ENCODE data around the gene SLC9C2.
"Not testable (repeated sequence)": the region's sequence is repeated elsewhere in the genome, so short reads cannot be mapped to it uniquely, and the experiment has no call there.

The SLC9C2 gene, protein sequence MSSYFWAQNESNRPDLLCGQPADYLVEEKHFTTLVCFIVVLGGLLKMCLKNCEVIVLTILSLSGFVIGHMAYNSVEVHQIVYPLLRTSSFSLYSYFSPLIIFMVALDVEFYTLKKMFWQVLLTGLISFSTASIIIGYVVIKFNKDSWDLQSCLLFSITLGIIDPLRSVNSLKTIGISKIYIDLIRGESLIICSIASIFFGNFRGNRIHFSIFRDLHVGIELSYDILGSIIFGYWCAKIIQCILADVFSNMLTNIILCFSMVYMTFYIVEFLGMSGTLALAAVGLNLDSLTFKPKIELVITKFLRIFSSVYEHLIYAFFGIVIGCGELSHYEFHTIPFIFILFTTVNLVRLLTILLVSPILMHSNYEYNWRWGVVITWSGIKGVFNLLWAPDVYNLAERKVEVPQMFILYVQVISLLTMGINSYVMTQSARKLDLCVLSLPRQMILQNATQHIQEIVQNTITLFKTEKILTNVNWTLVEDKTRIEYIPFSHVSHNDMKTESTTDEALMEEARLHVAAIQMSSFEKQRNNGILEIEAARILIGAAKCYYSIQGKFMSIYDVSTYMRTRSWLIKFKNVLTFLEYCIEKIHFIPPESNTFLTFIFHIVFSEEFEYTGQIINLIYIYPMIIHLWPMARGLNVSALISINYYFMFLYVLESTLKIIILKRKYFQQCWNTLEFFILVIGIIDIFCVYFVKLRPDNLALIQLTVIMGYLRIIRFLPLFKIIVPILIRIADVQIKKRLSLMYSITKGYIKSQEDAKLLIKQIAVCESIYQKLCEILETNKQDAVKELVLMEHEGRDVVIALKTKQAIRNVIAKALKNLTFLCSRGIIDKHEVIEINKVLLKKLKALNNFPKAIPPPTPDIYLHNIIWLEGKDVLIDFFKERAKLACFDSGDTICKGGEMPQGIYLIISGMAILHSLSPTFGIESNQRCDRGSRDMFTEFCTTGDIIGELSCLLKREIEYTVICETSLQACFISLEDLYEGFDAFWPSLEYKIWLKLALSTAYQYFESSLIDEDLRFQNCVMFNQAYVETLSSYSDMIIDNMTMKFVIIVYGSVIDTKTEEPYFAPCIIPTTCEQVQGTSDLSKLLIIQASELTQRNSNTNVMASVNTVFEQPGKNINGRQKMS

DNA sequence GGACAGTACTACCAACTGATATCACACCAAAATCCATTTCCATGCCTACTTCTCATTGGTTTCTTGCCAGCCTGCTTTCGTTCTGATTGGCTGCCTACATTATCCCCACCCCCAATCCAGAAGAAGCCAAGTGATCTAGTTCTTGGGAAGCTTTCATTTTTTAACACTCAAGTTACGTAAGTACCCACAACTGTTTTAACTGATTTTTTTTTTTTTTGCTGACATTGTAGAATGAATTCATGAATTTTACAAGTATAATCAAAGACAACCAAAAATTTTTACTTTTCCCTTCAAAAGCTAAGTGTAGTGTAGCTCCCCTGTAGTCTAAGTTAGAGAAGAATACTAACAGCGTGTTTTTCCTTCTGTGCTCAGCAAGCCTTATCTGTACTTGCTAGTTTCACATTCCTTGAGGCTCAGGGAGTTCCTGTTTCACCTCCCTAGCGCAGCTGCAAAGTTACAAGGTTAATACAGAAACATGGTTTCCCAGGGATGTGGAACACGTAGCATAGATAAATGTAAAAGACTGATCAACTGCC, at the start of gene SLC9C2:
TSS of gene SLC9C2 (minus strand) at position 17 of the 536 bp plus-strand sequence. CDS start 1,296 bp downstream, outside the sequence.
- no peak for DNase-seq

DNA sequence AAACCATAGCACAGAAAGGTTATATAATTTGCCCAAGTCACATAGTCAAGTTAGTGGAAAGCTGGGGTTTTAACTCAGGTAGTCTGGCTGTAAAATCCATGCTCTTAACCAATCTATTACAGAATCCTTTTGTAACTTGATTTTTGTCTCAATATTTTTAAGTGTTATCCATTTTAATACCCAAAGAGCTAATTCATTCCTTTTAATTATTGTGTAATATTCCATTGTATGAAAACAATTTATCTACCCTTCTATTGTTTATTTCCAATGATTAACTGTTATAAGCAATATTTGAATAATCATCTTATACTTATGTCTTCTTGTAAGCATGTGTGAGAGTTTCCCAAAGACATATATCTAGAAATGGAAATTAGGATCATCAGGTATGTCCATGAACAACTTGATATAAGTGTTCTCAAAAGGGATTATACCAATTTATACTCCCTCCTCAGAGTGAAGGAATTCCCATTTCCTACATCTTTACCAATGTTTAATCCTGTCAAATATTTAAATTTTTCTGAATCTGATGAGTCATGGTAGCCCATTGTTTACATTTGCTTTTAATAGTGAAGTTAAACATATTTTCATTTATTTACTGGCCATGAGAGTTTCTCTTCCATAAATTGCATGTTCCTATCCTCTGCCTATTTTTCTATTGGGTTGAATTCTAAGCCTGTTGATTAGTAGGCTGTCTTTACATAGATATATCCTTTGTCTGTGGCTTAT, 46.2 kb upstream of the SLC9C2 start:
- no peak for DNase-seq

DNA sequence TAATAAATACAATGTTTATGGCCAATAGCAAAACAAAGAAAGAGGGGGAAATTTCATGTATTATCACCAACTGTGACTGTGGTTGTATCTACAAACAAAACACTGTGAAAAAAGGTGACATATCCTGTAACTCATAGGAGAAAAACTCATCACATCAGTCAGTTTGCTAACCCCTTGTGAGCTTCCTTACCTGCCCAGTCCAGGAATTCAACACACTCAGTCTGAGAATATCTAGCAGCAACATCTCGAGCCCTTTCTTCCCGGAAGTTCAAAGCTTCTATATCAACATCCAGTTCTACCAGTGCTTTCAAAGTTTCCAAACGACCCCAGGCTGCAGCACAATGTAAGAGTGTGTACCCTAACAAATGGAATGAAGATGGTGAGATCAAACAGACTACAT, 43.8 kb upstream of the SLC9C2 start:
- DNase-seq: no peak

DNA sequence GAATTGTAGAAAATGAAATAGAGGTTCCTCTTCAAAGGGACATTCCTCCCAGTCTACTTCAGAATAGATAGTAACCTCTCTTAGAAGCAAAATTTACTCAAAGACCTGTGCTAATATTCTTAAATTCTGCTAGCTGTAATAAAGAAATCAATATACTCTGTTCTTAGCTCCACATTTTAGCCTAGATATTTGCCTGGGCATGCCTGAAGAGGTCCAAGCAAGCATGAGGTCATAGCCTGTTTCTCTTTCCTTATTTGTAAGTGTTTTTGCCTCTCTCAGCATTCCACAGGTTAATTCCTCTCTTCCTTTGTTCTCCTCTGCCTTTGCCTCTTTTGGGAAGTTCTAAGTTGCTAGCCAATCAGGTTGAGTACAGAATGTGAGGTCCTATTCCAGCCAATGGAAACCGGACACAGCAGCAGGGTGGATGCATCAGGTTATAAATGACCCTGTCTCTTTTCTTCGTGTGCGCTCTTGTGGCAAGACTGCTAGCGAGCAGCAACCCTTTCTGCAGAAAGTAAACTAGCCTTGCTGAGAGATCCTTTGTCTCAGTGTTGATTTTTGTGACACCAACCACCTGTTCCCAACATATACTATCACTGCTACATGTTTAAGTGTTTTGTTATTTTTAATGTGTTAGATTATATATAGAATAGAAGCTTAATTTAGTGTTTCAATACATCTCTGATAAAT, 39.7 kb upstream of the SLC9C2 start:
- not testable (repeated sequence) for DNase-seq

DNA sequence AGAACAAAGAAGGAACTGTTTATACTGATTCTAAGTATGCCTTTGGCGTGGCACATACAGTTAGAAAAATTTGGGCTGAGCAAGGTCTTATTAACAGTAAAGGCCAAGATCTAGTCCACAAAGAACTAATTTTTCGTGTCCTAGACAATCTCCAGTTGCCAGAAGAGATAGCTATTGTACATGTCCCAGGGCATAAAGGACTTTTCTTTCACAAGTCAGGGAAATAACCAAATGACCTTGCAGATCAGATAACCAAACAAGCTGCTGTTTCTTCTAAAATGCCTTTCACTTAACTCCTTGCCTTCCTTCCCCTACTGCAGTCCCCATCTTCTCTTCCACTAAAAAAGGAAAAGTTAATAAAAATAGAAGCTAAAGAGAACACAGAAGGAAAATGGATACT, 36.2 kb upstream of the SLC9C2 start:
- DNase-seq: no peak

DNA sequence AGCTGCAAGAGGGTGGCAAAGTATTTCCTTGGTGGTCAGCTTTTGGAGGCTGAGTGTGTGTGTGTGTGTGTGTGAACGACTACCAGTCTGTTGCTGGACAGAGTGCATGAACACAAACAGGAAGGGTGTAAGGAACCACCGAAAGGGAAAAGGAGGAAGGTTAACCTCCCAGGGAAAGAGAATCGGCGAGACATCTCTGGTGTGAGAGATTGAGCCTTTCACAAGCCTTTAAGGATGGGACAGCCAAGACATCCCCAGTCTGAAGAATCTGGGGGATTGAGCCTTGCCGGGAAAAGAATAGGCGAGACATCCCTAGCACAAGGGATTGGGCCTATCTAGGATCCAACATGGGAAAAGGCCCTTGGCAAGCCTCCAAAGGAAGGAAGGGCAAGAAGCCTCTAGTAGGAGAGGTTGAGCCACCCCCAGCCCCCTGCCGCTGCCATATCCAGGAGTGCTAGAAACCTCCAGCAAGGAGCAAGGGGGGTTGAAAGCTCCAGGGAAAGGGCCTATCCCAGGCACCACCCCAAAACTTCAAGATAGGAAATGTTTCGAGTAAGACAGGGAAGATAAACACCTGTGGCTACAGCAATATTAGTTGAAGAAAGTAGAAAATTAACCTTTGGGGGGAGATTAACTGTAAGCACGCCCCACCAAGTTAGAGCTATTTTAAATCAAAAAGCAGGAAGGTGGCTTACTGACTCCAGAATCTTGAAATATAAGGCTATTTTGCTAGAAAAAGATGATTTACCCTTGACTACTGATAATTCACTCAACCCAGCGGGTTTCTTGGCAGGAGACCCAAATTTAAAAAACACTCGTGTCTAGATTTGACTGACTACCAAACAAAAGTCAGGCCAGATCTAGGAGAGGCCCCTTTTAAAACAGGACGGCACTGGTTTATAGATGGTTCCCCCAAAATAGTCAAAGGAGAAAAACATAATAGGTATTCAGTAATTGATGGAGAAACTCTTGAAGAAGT, 35.5 kb upstream of the SLC9C2 start:
- no peak for DNase-seq

DNA sequence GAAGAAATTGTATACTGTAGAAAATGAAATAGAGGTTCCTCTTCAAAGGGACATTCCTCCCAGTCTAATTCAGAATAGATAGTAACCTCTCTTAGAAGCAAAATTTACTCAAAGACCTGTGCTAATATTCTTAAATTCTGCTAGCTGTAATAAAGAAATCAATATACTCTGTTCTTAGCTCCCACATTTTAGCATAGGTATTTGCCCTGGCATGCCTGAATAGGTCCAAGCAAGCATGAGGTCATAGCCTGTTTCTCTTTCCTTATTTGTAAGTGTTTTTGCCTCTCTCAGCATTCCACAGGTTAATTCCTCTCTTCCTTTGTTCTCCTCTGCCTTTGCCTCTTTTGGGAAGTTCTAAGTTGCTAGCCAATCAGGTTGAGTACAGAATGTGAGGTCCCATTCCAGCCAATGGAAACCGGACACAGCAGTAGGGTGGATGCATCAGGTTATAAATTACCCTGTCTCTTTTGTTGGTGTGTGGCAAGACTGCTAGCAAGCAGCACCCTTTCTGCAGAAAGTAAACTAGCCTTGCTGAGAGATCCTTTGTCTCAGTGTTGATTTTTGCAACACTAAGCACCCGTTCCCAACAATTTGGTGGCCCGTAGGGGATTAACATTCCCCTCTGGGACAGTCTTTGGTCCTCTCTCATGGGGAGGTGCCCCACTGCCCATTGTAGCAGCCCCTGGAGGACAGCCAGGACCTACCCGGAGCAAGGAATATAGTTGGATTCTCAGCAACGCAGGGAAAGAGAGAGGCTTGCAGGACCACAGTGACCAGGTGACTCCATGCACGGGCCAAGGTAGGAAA, 34.6 kb upstream of the SLC9C2 start:
- DNase-seq: not testable (repeated sequence)

DNA sequence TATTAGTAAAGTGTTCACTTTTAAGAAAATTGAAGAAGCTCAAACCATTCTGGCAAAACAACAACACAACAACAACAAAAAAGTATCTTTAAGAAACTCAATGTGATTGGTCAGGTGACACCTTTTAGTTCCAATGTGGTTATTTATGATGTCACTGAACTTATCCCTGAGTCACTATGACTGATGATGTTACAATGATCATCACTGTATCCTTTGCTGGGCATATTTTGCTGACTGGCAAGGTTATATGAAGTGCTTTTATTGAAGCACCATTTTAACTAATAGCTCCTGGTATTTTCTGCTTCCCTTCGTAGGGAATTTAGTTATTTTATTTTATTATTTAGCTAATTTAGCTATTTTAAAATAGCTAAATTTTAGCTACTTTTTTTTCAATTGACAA, 32.2 kb upstream of the SLC9C2 start, which contains the start of gene TEX50:
TSS of gene TEX50 (plus strand) at position 223 of the 400 bp plus-strand sequence. CDS start 184 bp downstream, outside the sequence.
- DNase-seq: no peak

DNA sequence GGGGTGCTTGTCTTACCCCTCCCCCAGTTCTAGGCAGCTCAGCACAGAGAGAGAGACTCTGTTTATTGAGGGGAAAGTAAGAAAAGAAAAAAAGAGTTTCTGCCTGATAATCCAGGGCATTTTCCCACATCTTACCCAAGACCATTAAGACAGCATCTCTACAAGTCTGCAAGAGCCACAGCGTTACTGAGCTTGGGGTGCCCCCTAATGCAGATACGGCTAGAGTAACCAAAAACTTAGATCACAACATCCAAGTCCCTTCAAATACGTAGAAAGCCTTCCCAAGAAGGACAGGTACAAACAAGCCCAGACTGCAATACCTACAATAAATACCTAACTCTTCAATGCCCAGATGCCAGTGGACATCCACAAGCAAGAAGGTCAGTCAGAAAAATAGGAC, 26.0 kb upstream of the SLC9C2 start:
- DNase-seq: no peak

DNA sequence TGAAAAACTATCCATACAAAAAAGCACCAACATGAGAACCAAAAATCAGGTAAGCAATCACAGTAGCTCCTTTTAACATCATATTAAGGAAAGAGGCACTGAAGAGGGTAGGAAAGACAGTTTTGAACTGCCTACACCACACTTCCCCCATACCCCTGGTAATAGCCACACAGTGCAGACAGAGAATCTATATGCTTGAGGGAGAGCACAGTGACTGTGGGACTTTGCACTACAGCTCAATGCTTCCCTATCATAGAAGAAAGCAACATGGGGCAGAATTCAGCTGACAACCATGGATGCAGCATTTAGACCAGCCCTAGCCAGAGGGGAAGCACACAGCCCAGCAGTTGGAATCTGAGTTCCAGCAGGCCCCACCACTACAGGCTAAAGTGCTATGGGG, 24.4 kb upstream of the SLC9C2 start:
- DNase-seq: no peak

DNA sequence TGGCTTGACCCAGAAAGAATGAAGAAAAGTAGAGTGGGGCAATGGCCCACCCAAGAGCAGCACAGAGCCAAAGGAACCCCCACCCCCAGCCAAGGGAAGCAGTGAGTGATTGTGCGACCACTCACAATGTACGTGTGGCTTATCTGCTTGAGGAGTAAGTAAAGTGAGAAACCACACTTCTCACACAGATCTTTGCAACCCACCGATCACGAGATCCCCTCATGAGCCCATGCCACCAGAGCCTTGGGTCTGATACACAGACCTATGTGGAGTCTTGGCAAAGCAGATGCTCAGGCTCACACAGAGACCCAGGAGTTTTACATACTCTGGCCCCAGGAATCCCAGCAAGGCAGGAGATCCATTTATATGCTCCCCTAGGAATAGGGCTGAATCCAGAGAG, 14.0 kb upstream of the SLC9C2 start:
- no peak for DNase-seq

DNA sequence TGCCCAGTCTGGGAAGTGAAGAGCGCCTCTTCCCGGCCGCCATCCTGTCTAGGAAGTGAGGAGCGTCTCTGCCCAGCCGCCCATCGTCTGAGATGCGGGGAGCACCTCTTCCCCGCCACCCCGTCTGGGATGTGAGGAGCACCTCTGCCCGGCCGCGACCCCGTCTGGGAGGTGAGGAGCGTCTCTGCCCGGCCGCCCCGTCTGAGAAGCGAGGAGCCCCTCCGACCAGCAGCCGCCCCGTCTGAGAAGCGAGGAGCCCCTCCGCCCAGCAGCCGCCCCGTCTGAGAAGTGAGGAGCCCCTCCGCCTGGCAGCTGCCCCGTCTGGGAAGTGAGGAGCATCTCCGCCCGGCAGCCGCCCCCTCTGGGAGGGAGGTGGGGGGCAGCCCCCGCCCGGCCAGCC, 10.2 kb upstream of the SLC9C2 start:
- DNase-seq: not testable (repeated sequence)

DNA sequence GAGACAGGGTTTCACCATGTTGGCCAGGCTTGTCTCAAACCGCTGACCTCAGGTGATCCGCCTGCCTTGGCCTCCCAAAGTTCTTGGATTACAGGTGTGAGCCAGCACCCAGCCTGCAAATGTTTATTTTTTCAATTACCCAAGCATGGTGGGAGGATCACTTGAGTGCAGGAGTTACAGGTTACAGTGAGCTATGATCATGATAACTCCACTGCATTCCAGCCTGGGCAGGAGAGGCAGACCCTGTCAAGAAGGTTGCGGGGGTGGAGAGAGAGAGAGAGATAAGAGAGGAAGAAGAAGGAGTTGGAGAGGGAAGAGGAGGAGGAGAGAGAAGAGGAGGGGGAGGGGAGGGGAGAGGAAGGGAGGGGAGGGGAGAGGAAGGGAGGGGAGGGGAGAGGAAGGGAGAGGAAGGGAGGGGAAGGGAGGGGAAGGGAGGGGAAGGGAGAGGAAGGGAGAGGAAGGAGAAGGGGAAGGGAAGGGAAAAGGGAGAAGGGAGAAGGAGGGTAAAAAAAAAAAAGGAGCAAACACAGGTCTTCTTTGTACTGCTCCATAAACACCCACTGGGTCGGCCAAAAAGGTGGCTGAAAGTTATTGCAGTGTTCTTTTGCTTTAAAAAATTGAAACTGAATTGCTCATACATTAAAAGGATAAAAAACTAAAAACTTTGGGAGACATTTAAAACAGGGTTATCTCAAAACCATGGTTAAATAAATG, 5.8 kb upstream of the SLC9C2 start:
- no peak for DNase-seq

DNA sequence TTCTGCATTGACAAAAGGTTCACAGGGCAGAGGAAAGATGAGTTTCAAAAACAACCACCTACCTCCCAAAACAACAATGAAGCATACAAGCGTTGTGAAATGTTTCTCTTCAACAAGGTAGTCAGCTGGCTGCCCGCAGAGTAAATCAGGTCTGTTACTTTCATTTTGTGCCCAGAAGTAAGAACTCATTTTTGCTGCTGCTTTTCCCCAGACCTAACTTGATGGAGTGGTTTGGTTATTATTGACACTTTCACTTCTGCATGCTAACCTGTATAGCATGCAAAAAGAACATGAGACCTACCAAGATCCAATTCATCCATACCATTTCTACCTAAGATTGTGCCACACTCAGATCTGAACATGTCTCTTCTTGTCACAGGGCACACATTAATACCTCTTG, 1.3 kb downstream of the SLC9C2 start:
- DNase-seq: no peak

DNA sequence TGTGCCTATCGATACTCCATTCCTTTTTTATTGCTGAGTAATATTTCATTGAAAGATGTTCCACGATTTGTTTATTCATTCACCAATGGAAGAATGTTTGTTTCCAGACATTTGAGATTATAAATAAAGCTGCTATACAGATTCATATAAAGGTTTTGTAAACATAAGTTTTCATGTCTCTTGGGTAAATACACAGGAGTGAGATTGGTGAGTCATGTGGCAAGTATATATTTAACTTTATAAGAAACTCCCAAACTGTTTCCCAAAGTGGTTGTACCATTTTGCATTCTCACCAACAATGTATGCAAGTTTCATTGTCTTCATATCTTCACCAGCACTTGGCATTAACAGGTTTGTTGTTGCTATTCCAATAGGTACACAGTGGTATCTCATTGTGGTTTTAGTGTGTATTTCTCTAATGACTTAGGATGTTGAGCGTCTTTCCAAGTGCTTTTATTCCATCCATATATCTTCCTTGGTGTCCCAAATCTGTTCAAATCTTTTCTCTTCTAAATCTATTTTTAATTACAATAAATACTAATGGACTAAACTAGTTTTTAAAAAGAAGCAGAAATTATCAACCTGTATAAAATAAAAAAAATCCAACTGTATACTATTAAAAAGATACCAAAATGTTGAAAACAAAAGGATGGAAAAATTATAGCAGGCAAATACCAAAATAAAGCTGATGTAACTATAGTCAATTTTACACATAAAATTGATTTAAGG, 6.6 kb downstream of the SLC9C2 start:
- no peak for DNase-seq

DNA sequence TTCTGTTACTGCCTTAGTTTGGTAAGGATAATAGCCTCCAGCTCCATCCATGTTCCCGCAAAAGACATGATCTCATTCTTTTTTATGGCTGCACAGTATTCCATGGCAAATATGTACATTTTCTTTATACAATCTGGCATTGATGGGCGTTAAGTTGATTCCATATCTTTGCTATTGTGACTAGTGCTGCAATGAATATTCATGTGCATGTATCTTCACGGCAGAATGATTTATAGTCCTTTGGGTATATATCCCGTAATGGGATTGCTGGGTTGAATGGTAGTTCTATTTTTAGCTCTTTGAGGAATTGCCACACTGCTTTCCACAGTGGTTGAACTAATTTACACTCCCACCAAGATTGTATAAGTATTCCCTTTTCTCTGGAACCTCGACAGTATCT, 11.7 kb downstream of the SLC9C2 start:
- not testable (repeated sequence) for DNase-seq

DNA sequence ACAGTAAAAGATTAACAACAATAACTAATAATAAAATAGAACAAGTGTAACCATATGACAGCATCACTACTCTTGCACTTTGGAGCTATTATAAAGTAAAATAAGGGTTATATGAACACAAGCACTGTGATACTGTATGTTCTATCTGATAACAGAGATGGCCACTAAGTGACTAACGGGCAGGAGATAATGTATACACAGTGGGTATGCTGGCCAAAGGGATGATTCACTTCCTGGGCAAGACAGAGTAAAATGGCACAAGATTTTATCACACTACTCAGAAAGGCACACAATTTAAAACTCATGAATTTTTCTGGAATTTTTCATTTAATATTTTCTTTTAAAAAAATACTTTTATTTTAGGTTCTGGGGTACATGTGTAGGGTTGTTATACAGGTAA, 12.3 kb downstream of the SLC9C2 start:
- no peak for DNase-seq

All from DMS79 (cell line).